ENCODE data around the gene RAF1. TPM values are rescaled to one million over a fixed set of nuclear protein-coding genes. Genes with fewer than 3 reads are reported as not detected.
"Not testable (repeated sequence)": the region's sequence is repeated elsewhere in the genome, so short reads cannot be mapped to it uniquely, and the experiment has no call there.

RAF1 gene
- total RNA-seq, 2 experiments from 2014 or later, result 127 to 139 TPM

DNA sequence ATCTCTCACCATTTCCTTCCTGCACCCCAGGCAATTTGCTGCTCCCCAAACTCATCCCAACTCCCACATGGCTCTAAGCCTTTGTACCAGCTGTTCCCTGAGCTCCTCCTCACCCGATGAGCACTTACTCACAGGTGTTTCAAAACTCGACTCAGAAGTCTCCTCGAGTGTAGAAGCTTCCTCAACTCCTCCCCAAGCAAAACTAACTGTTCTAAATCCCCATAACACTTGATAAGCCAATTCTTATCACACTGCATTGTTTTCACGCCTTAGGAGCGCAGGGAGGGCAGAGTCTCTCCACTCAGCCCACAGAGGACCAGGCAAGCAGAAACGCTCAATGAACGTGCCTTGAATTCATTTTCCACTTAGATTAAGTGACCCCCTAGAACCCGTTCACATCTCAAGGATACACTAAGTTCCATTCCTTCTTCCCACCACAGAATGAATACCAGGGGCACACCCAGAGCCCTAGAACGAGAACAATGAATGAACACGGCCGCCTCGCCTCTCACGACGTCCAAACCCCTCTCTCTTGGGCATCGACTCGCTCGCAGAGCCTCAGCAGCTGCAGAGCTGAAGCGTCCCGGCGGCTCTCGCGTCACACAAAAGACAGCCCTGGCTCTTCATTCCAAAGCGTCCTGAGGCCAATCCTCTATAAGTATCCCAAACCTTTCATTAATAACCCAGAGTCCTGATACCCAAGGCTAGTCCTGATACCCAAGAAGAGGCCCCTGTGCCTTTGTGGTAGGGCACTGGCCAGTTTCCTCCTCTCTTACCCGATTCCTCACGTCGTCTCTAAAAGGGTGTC lies 1.1 kb downstream of the RAF1 start:
- Histone ChIP-seq H3K36me3 (ENCODE audit: insufficient read depth, low read length) (no peaks in the 10 kb centered on the region), H3K4me1 (ENCODE audit: insufficient read depth, low read length) (peaks cover 37% of the 10 kb centered on the region), H3K4me3 (ENCODE audit: low read length) (peak overlapping the region; percentile 83), H3K27me3 (ENCODE audit: control insufficient read depth in 1 of 2, insufficient read depth in 2 of 2, low read length in 2 of 2) (no peaks in the 10 kb centered on the region), H3K27ac (ENCODE audit: low read depth in 1 of 2, low read length in 2 of 2) (peak overlapping the region; percentile 94 to 99), H3K9me3 (ENCODE audit: control insufficient read depth in 1 of 2, insufficient read depth in 1 of 2, low read length in 2 of 2) (no peaks in the 10 kb centered on the region)
- Mint-ChIP-seq H3K36me3 (ENCODE audit: low read depth) (peaks cover 25% of the 10 kb centered on the region), H3K4me1 (ENCODE audit: low read depth) (peaks cover 55% of the 10 kb centered on the region), H3K4me3 (peak overlapping the region; percentile 100), H3K27ac (peak overlapping the region; percentile 94), H3K9me3 (peaks cover 3% of the 10 kb centered on the region), H3K27me3 (no peaks in the 10 kb centered on the region)
- DNase-seq (peak in 12 of 14 experiments; percentile 10 to 52 (median 22)), ATAC-seq (ENCODE audit: poor library complexity) (no peak)
- intact Hi-C loops (cut with DNase I, micrococcal nuclease), result loop anchor here (1.0 to 10.0 kb wide), 6 partner anchors 35 to 1388 kb away; partner anchors contain the start of genes ATG7 (in 1 of the 2) and MKRN2 (in 1 of the 2)
- POLR2A ChIA-PET, result interaction anchor here (0.7 to 3.1 kb wide), 17 partner anchors 18 to 1989 kb away, joined by 3 to 22 read pairs (median 5); partner anchors contain the start of genes CCDC174, LSM3, MKRN2 and RPL32
- CTCF ChIA-PET, result interaction anchor here (1.0 to 1.2 kb wide), 2 partner anchors 16 to 46 kb away, joined by 3 read pairs; no protein-coding TSS in a partner anchor
- TF ChIP-seq, protein P1, sequence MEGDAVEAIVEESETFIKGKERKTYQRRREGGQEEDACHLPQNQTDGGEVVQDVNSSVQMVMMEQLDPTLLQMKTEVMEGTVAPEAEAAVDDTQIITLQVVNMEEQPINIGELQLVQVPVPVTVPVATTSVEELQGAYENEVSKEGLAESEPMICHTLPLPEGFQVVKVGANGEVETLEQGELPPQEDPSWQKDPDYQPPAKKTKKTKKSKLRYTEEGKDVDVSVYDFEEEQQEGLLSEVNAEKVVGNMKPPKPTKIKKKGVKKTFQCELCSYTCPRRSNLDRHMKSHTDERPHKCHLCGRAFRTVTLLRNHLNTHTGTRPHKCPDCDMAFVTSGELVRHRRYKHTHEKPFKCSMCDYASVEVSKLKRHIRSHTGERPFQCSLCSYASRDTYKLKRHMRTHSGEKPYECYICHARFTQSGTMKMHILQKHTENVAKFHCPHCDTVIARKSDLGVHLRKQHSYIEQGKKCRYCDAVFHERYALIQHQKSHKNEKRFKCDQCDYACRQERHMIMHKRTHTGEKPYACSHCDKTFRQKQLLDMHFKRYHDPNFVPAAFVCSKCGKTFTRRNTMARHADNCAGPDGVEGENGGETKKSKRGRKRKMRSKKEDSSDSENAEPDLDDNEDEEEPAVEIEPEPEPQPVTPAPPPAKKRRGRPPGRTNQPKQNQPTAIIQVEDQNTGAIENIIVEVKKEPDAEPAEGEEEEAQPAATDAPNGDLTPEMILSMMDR (IDR thresholded peaks at IDR 0.05), result no peak

- ChIA-PET POLR2A (interaction anchor here (0.9 to 3.1 kb wide), 6 partner anchors 20 to 1989 kb away, joined by 3 to 22 read pairs (median 9); partner anchors contain the start of genes CCDC174, RPL32 and TSEN2), CTCF (interaction anchor here (1.0 to 1.2 kb wide), 2 partner anchors 15 to 45 kb away, joined by 3 read pairs; no protein-coding TSS in a partner anchor)
- peaks cover 25% of the 10 kb centered on the region for H3K36me3 Mint-ChIP-seq (ENCODE audit: low read depth)
- H3K27ac Mint-ChIP-seq, result peak overlapping the region; percentile 94
- H3K9me3 Mint-ChIP-seq, result no peaks in the 10 kb centered on the region
- no peaks in the 10 kb centered on the region for H3K27me3 Mint-ChIP-seq
- no peak for ATAC-seq (ENCODE audit: poor library complexity)
- Histone ChIP-seq H3K9me3 (ENCODE audit: control insufficient read depth in 1 of 2, insufficient read depth in 1 of 2, low read length in 2 of 2) (no peaks in the 10 kb centered on the region), H3K4me1 (ENCODE audit: insufficient read depth, low read length) (peaks cover 40% of the 10 kb centered on the region), H3K27ac (ENCODE audit: low read depth in 1 of 2, low read length in 2 of 2) (no peak overlapping the region), H3K36me3 (ENCODE audit: insufficient read depth, low read length) (no peaks in the 10 kb centered on the region), H3K4me3 (ENCODE audit: low read length) (peak overlapping the region; percentile 83), H3K27me3 (ENCODE audit: control insufficient read depth in 1 of 2, insufficient read depth in 2 of 2, low read length in 2 of 2) (no peaks in the 10 kb centered on the region)
- H3K4me3 Mint-ChIP-seq, result peak overlapping the region; percentile 100
- DNase-seq, result no peak
- peaks cover 61% of the 10 kb centered on the region for H3K4me1 Mint-ChIP-seq (ENCODE audit: low read depth)
- TF ChIP-seq, protein P1 (IDR thresholded peaks at IDR 0.05), result no peak
- intact Hi-C loops (cut with DNase I, micrococcal nuclease), result loop anchor here (5.0 to 10.0 kb wide), 5 partner anchors 35 to 1387 kb away; partner anchors contain the start of genes ATG7 (in 1 of the 2) and MKRN2 (in 1 of the 2)
Observed at GRCh38 chr3:12661926-12662592, 1.9 kb downstream of the RAF1 start.

- POLR2A ChIA-PET, result interaction anchor here (3.1 kb wide), 1 partner anchor 1990 kb away, joined by 15 read pairs; the partner anchor contains the start of gene CCDC174
- not testable (repeated sequence) for ATAC-seq (ENCODE audit: poor library complexity); DNase-seq; H3K27ac ChIP-seq (ENCODE audit: low read depth in 1 of 2, low read length in 2 of 2); H3K9me3 Mint-ChIP-seq; H3K4me3 ChIP-seq (ENCODE audit: low read length); H3K9me3 ChIP-seq (ENCODE audit: control insufficient read depth in 1 of 2, insufficient read depth in 1 of 2, low read length in 2 of 2); H3K36me3 ChIP-seq (ENCODE audit: insufficient read depth, low read length); H3K27me3 Mint-ChIP-seq; H3K27me3 ChIP-seq (ENCODE audit: control insufficient read depth in 1 of 2, insufficient read depth in 2 of 2, low read length in 2 of 2)
- Mint-ChIP-seq H3K4me3 (peak overlapping the region; percentile 100), H3K36me3 (ENCODE audit: low read depth) (peaks cover 27% of the 10 kb centered on the region), H3K27ac (peak overlapping the region; percentile 23), H3K4me1 (ENCODE audit: low read depth) (peaks cover 68% of the 10 kb centered on the region)
- intact Hi-C loops (cut with DNase I, micrococcal nuclease), result loop anchor here (5.0 to 10.0 kb wide), 5 partner anchors 34 to 1387 kb away; partner anchors contain the start of genes ATG7 (in 1 of the 2) and MKRN2 (in 1 of the 2)
- peaks cover 45% of the 10 kb centered on the region for H3K4me1 ChIP-seq (ENCODE audit: insufficient read depth, low read length)
- CTCF ChIA-PET, result interaction anchor here (1.2 kb wide), 1 partner anchor 44 kb away, joined by 3 read pairs; no protein-coding TSS in a partner anchor
Observed at GRCh38 chr3:12661375-12661774, 2.5 kb downstream of the RAF1 start.

Measured in CD4-positive, alpha-beta T cell (primary cell).